SK-N-SH (cell line): ENCODE results near the gene LCMT2. TPM values are rescaled to one million over a fixed set of nuclear protein-coding genes. Genes with fewer than 3 reads are reported as not detected.

ENCODE experiments used
- CTCF ChIA-PET: fragments of 300-600, 350-600 bp; formaldehyde crosslinking; extraction: SDS; loops from one replicate; lab custom pipeline; 2021; lab: Yijun Ruan, JAX
- POLR2A ChIA-PET: fragments of 350-600 bp; sonication (Branson Sonifier 250); formaldehyde crosslinking; extraction: SDS; loops from one replicate; lab custom pipeline; 2020; ENCODE audit warnings: antibody characterized with exemption, inconsistent platforms; lab: Yijun Ruan, JAX
- DNase-seq: peaks from one replicate; pipeline ENCODE4 v3.0.0; 2012
- H2AFZ ChIP-seq: fragments of 200-600 bp; sonication (generic); 2 replicates; pipeline ENCODE4 v1.8.1; 2016; ENCODE audit warnings: antibody characterized with exemption, mild to moderate bottlenecking, low read depth
- H3F3A ChIP-seq: fragments of 200-600 bp; sonication (generic); replicated peaks from 2 replicates; pipeline ENCODE3; 2016; ENCODE audit warnings: antibody characterized with exemption, mild to moderate bottlenecking; ENCODE audit not compliant: insufficient read depth
- H3K27ac ChIP-seq, 2 experiments: fragments of 200-500 bp in 1 of 2; fragments of 200-600 bp in 1 of 2; sonication (Bioruptor generic) in 1 of 2; sonication (generic), shearing (Covaris generic) in 1 of 2; 2 replicates each; pipeline versions ENCODE4 v1.5.1 to v1.6.1; 2014 to 2016; ENCODE audit warnings: low read depth in 2 of 2, inconsistent platforms in 1 of 2, low read length in 1 of 2, mild to moderate bottlenecking in 1 of 2, mixed read lengths in 1 of 2
- H3K27me3 ChIP-seq: fragments of 200-600 bp; sonication (generic), shearing (Covaris generic); 2 replicates; pipeline ENCODE4 v1.6.1; 2016; ENCODE audit warnings: mixed run types; ENCODE audit not compliant: insufficient read depth
- H3K36me3 ChIP-seq, 2 experiments: fragments of 200-500 bp in 1 of 2; fragments of 200-600 bp in 1 of 2; sonication (Bioruptor generic) in 1 of 2; sonication (generic) in 1 of 2; replicated peaks in 1 of 2; 2 replicates each; pipeline versions ENCODE3 to v1.5.1; 2014 to 2016; ENCODE audit warnings: low read length in 1 of 2, mild to moderate bottlenecking in 1 of 2; ENCODE audit not compliant: insufficient read depth in 2 of 2, control insufficient read depth in 1 of 2
- H3K4me1 ChIP-seq, 2 experiments: fragments of 200-500 bp in 1 of 2; fragments of 200-600 bp in 1 of 2; sonication (Bioruptor generic) in 1 of 2; sonication (generic), shearing (Covaris generic) in 1 of 2; 2 replicates each; pipeline versions ENCODE4 v1.5.1 to v1.6.1; 2014 to 2016; ENCODE audit warnings: low read depth in 1 of 2, low read length in 1 of 2, mixed run types in 1 of 2; ENCODE audit not compliant: insufficient read depth in 2 of 2, control insufficient read depth in 1 of 2
- H3K4me2 ChIP-seq: fragments of 200-600 bp; sonication (generic), shearing (Covaris generic); 2 replicates; pipeline ENCODE4 v1.6.1; 2017; ENCODE audit warnings: mixed run types
- H3K4me3 ChIP-seq, 2 experiments: fragments of 200-500 bp in 1 of 2; fragments of 200-600 bp in 1 of 2; sonication (Bioruptor generic) in 1 of 2; sonication (generic), shearing (Covaris generic) in 1 of 2; 2 replicates each; pipeline versions ENCODE4 v1.5.1 to v1.8.1; 2014 to 2016; ENCODE audit warnings: low read depth in 2 of 2, inconsistent platforms in 1 of 2, low read length in 1 of 2, mild to moderate bottlenecking in 1 of 2, mixed read lengths in 1 of 2, moderate library complexity in 1 of 2
- H3K79me2 ChIP-seq: fragments of 200-600 bp; sonication (generic); 2 replicates; pipeline ENCODE4 v1.8.1; 2017; ENCODE audit warnings: mild to moderate bottlenecking; ENCODE audit not compliant: insufficient read depth
- H3K9ac ChIP-seq: fragments of 200-600 bp; sonication (generic); 2 replicates; pipeline ENCODE4 v1.6.1; 2017; ENCODE audit warnings: mixed run types
- H3K9me2 ChIP-seq: fragments of 200-600 bp; sonication (generic); 2 replicates; pipeline ENCODE4 v1.6.1; 2017; ENCODE audit warnings: mixed run types
- H3K9me3 ChIP-seq: fragments of 200-600 bp; sonication (generic); 2 replicates; pipeline ENCODE4 v1.6.1; 2017; ENCODE audit warnings: mixed run types, mild to moderate bottlenecking, moderate library complexity
- H4K20me1 ChIP-seq: fragments of 200-600 bp; sonication (generic); 2 replicates; pipeline ENCODE4 v1.6.1; 2017; ENCODE audit warnings: mild to moderate bottlenecking, mixed run types; ENCODE audit not compliant: insufficient read depth
- ELF1 ChIP-seq: IDR thresholded peaks from 2 replicates; pipeline ENCODE4 v1.4.0; 2012
- EZH2phosphoT487 ChIP-seq: fragments of 200-600 bp; sonication (generic); IDR thresholded peaks from 2 replicates; pipeline ENCODE4 v1.6.1; 2017; ENCODE audit warnings: low read depth, mixed run types, mild to moderate bottlenecking, antibody characterized with exemption, moderate library complexity, borderline replicate concordance
- FOSL2 ChIP-seq: IDR thresholded peaks from 2 replicates; pipeline ENCODE4 v1.4.0; 2012; ENCODE audit warnings: low read depth, mild to moderate bottlenecking, moderate library complexity, borderline replicate concordance
- FOXJ3 ChIP-seq: sonication (generic); formaldehyde crosslinking; IDR thresholded peaks from 2 replicates; pipeline ENCODE4 v1.5.1; 2020; ENCODE audit warnings: mild to moderate bottlenecking, missing genetic modification reagents
- FOXM1 ChIP-seq: IDR thresholded peaks from 2 replicates; pipeline ENCODE4 v1.4.0; 2012; ENCODE audit warnings: low read depth, mild to moderate bottlenecking
- MAX ChIP-seq: IDR thresholded peaks from 2 replicates; pipeline ENCODE4 v1.4.0; 2012; ENCODE audit warnings: low read depth
- MXI1 ChIP-seq: IDR thresholded peaks from 2 replicates; pipeline ENCODE4 v1.6.1; 2012; ENCODE audit warnings: mild to moderate bottlenecking, low read depth, low read length, improper control_type of control experiment
- NRF1 ChIP-seq: IDR thresholded peaks from 2 replicates; pipeline ENCODE4 v1.6.1; 2012; ENCODE audit warnings: low read depth, mild to moderate bottlenecking, low read length
- POLR2AphosphoS5 ChIP-seq: IDR thresholded peaks from 2 replicates; pipeline ENCODE4 v1.6.1; 2012; ENCODE audit warnings: low read depth, low read length
- SMC3 ChIP-seq: IDR thresholded peaks from 2 replicates; pipeline ENCODE4 v1.6.1; 2012; ENCODE audit warnings: low read depth, low read length, improper control_type of control experiment
- USF2 ChIP-seq: fragments of 150-350 bp; IDR thresholded peaks from 2 replicates; pipeline ENCODE4 v1.6.1; 2017; ENCODE audit warnings: antibody characterized with exemption, low read length, low read depth, borderline replicate concordance
- WGBS: methylation state at CpG from one replicate; pipeline ENCODE4 v1.1.6; 2017; ENCODE audit warnings: low lambda C conversion rate; 5-methylcytosine and 5-hydroxymethylcytosine counted together
- polyA plus RNA-seq, 3 experiments: library from polyadenylated mRNA; depleted of rRNA; stranded (reverse); fragments of >200 nt; gene quantifications; 2 replicates each; pipeline ENCODE4 v1.2.3, GENCODE V29; 2012
- TF ChIP-seq, protein P1 (sequence below): IDR thresholded peaks from 2 replicates; pipeline ENCODE4 v1.4.0; 2012; ENCODE audit warnings: low read depth, borderline replicate concordance

Gene LCMT2
- polyA plus RNA-seq, 1 of the 3 experiments (the other 2 are of a cell fraction) = 7.1 TPM

DNA sequence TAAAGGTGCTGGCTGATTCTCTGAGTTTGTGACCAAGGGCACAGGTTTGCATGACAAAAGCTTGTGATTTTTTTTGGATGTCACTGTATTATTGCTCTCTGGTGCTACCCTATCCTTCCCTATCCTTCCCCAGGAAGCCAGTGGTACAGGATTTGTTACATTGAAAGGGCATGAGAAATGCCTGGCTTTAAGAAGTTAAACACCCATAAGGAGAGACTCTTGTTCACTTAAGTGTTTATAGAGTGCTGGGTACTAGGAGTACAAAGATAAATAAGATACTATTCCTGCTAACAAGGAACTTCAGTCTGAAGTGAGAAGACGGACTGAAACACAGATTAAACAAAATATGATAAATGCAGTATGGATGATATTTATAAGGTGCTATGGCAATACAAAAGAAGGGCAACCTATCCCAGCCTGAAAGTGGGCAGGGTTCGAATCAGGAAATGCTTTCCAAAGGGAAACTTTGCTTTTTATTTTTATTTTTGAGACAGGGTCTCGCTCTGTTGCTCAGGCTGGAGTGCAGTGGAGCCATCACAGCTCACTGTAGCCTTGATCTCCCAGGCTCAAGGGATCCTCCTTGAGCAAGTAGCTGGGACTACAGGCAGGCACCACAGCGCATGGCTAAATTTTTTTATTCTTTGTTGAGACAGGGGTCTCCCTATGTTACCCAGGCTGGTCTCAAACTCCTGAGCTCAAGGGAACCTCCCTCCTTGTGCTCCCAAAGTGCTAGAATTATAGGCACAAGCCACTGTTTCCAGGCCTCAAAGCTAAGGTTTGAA lies 11.2 kb downstream of the LCMT2 start:
- Histone ChIP-seq H3K4me1 (no peaks in the 10 kb centered on the region), H3K27ac (no peak overlapping the region), H3K79me2 (no peaks in the 10 kb centered on the region), H3K4me3 (no peak overlapping the region), H3K9ac (no peak overlapping the region), H3K4me2 (no peak overlapping the region), H3K27me3 (no peaks in the 10 kb centered on the region; the same call in 1 of the 2 replicates), H3K36me3 (no peaks in the 10 kb centered on the region), H2AFZ (no peak overlapping the region), H3K9me2 (no peaks in the 10 kb centered on the region), H3F3A (no peaks in the 10 kb centered on the region), H4K20me1 (no peaks in the 10 kb centered on the region), H3K9me3 (no peaks in the 10 kb centered on the region)
- 54% methylated on average over 4 of the region's 4 CpGs for WGBS
- TF ChIP-seq, protein P1, sequence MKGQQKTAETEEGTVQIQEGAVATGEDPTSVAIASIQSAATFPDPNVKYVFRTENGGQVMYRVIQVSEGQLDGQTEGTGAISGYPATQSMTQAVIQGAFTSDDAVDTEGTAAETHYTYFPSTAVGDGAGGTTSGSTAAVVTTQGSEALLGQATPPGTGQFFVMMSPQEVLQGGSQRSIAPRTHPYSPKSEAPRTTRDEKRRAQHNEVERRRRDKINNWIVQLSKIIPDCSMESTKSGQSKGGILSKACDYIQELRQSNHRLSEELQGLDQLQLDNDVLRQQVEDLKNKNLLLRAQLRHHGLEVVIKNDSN = no peak
- TF ChIP-seq FOSL2 (no peak), USF2 (no peak)
- ChIA-PET CTCF (interaction anchor here (1.1 kb wide), 1 partner anchor 34 kb away, joined by 3 read pairs; no protein-coding TSS in a partner anchor), POLR2A (no interaction called here)
- no peak for DNase-seq

GRCh38 chr15:43317566-43318184 lies 12.7 kb downstream of the LCMT2 start:
- Histone ChIP-seq H3K9me3 (no peaks in the 10 kb centered on the region), H3K9ac (no peak overlapping the region), H3K27ac (no peak overlapping the region), H3K4me2 (no peak overlapping the region), H3K9me2 (no peaks in the 10 kb centered on the region), H4K20me1 (no peaks in the 10 kb centered on the region), H3K36me3 (no peaks in the 10 kb centered on the region), H3F3A (no peaks in the 10 kb centered on the region), H2AFZ (no peak overlapping the region), H3K4me1 (no peaks in the 10 kb centered on the region), H3K4me3 (no peak overlapping the region), H3K79me2 (no peaks in the 10 kb centered on the region), H3K27me3 (no peaks in the 10 kb centered on the region; the same call in 1 of the 2 replicates)
- ChIA-PET POLR2A (no interaction called here), CTCF (no interaction called here)
- no peak for DNase-seq
- WGBS = 81% methylated on average over 7 of the region's 8 CpGs
- no peak for TF ChIP-seq SMC3

GRCh38 chr15:43316971-43317346 lies 13.4 kb downstream of the LCMT2 start:
- Histone ChIP-seq H3K27ac (no peak overlapping the region), H3K4me1 (no peaks in the 10 kb centered on the region), H4K20me1 (no peaks in the 10 kb centered on the region), H3F3A (no peaks in the 10 kb centered on the region), H3K27me3 (peaks cover 6% of the 10 kb centered on the region; the same call in 1 of the 2 replicates), H3K9ac (no peak overlapping the region), H3K4me3 (no peak overlapping the region), H3K9me2 (no peaks in the 10 kb centered on the region), H3K4me2 (no peak overlapping the region), H3K79me2 (no peaks in the 10 kb centered on the region), H3K9me3 (no peaks in the 10 kb centered on the region), H3K36me3 (no peaks in the 10 kb centered on the region), H2AFZ (no peak overlapping the region)
- DNase-seq = no peak
- WGBS = 83% methylated on average over 1 of the region's 1 CpG
- ChIA-PET POLR2A (no interaction called here), CTCF (no interaction called here)
- TF ChIP-seq ELF1 (no peak), MAX (no peak), MXI1 (no peak), EZH2phosphoT487 (no peak), FOSL2 (no peak), NRF1 (no peak), FOXJ3 (CRISPR knock-in tag) (no peak), FOXM1 (no peak), POLR2AphosphoS5 (no peak)
